ENCODE measurements around the gene TPCN2. TPM values are rescaled to one million over a fixed set of nuclear protein-coding genes. Genes with fewer than 3 reads are reported as not detected.

The TPCN2 gene
- total and polyA plus RNA-seq, 9 of the 15 experiments (the other 6 are each of a cell fraction or from before 2014, with no cell fraction given), result 0.66 to 10.2 (median 4.6) TPM

GRCh38 chr11:69002570-69003231 is 46.0 kb upstream of the TPCN2 start:
- no peak for FAIRE-seq
- peaks cover 74 to 98% of the 10 kb centered on the region in 2 experiments for H3K27me3 ChIP-seq (ENCODE audit: control insufficient read depth in 2 of 2, insufficient read depth in 2 of 2, low read length in 2 of 2)
- H3K9me1 ChIP-seq (ENCODE audit: control insufficient read depth, insufficient read depth, low read length), result no peaks in the 10 kb centered on the region
- DNase-seq (ENCODE audit: extremely low read depth in 1 of 4, low spot score in 3 of 4), result no peak
- H2AFZ ChIP-seq (ENCODE audit: low read depth, low read length), result no peak overlapping the region
- no TSS peak for BruUV-seq (replicated peaks)
- in situ Hi-C loops (cut with MboI), result no loop called here
- H3K27ac ChIP-seq (ENCODE audit: extremely low read depth, low read depth, low read length), result no peak overlapping the region
- no peak overlapping the region for H3K4me2 ChIP-seq (ENCODE audit: insufficient read depth, low read length)
- H3K9me3 ChIP-seq (replicated peaks; ENCODE audit: control insufficient read depth, insufficient read depth, low read depth, low read length), result no peaks in the 10 kb centered on the region
- no peaks in the 10 kb centered on the region for H3K36me3 ChIP-seq (ENCODE audit: control insufficient read depth, insufficient read depth, low read length)
- ATAC-seq, result no peak
- WGBS (ENCODE audit: insufficient coverage, low coverage, missing lambda C conversion rate), result 0% methylated on average over 11 of the region's 13 CpGs
- H3K4me3 ChIP-seq, result no peak overlapping the region
- H3K9ac ChIP-seq (ENCODE audit: insufficient read depth in 1 of 2, low read depth in 2 of 2, low read length in 2 of 2), result no peak overlapping the region
- H4K20me1 ChIP-seq (replicated peaks; ENCODE audit: control insufficient read depth, insufficient read depth, low read length), result peaks cover 12% of the 10 kb centered on the region
- ChIA-PET CTCF (ENCODE audit: low intra/inter-chr PET ratio) (no interaction called here), POLR2A (interaction anchor here (0.6 to 2.3 kb wide), 3 partner anchors 9 to 370 kb away, joined by 3 to 8 read pairs (median 4); no protein-coding TSS in a partner anchor)
- peaks cover 0 to 16% of the 10 kb centered on the region in 2 experiments; a peak in 3 of 5 replicates for H3K4me1 ChIP-seq (replicated peaks in 1 of 2; ENCODE audit: control insufficient read depth in 2 of 2, insufficient read depth in 2 of 2, low read length in 2 of 2)
- H3K79me2 ChIP-seq (ENCODE audit: control insufficient read depth, insufficient read depth, low read length), result no peaks in the 10 kb centered on the region
- TF ChIP-seq, protein P1, sequence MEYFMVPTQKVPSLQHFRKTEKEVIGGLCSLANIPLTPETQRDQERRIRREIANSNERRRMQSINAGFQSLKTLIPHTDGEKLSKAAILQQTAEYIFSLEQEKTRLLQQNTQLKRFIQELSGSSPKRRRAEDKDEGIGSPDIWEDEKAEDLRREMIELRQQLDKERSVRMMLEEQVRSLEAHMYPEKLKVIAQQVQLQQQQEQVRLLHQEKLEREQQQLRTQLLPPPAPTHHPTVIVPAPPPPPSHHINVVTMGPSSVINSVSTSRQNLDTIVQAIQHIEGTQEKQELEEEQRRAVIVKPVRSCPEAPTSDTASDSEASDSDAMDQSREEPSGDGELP (CRISPR knock-in tag; IDR thresholded peaks at IDR 0.05; ENCODE audit: borderline replicate concordance), result 0 out of 2 replicates have a peak, but pooled peaks have one; percentile 9
- TF ChIP-seq MCM2 (IDR thresholded peaks at IDR 0.05; ENCODE audit: low read depth), result no peak
- no peak for TF ChIP-seq ZNF740 (CRISPR knock-in tag; IDR thresholded peaks at IDR 0.05)
- no peak for TF ChIP-seq ZNF740 (tag; IDR thresholded peaks at IDR 0.05)
- intact Hi-C loops (cut with micrococcal nuclease), result no loop called here

Data from K562 (cell line).